ENCODE measurements around the gene GLCE.
A peak's percentile ranks its signal among the peaks of the same experiment; 100 is the strongest.

- TF ChIP-seq CTCF (conservative IDR thresholded peaks at IDR 0.05; ENCODE audit: low read length): peak; percentile 63
- TF ChIP-seq EZH2phosphoT487 (IDR thresholded peaks at IDR 0.05; ENCODE audit: borderline replicate concordance): no peak
Measured at GRCh38 chr15:69303337-69304181, 143.1 kb downstream of the GLCE start.
